ENCODE results near the gene NAV2.
"Not testable (repeated sequence)": the region's sequence is repeated elsewhere in the genome, so short reads cannot be mapped to it uniquely, and the experiment has no call there.

NAV2 gene

DNA sequence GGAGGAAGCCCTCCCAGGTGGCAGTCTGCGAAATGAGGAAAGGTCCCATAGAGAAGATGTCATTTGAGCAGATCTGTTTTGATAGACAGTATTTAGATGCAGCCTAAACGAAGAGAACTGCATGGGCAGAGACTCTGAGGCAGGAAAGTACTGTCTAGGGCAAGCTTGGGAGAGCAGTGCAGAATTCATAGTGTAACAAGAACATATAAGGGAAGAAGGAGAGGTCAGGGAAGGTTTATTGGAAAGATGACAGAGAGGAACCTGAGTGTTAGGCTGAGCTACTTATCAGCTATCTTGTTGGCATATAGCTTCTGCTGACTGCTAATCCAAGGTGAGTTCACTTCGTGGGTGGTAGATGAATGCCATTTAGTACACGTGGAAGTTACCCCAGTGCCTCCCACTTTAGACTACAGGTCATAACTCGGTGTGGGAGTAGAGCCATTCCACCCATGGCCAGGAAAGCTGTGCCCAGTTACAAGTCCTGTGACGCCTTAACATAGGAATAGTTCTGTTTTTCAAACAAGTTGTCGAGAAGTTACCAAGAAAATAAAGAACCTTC, 348.1 kb downstream of the NAV2 start:
- H3K4me3 Mint-ChIP-seq = no peak overlapping the region
- no peak overlapping the region for H3K27ac Mint-ChIP-seq
- no peaks in the 10 kb centered on the region for H3K9me3 Mint-ChIP-seq
- no peaks in the 10 kb centered on the region for H3K36me3 Mint-ChIP-seq (ENCODE audit: low read depth)
- H3K4me1 Mint-ChIP-seq (ENCODE audit: low read depth) = no peaks in the 10 kb centered on the region
- H3K27me3 Mint-ChIP-seq = no peaks in the 10 kb centered on the region

DNA sequence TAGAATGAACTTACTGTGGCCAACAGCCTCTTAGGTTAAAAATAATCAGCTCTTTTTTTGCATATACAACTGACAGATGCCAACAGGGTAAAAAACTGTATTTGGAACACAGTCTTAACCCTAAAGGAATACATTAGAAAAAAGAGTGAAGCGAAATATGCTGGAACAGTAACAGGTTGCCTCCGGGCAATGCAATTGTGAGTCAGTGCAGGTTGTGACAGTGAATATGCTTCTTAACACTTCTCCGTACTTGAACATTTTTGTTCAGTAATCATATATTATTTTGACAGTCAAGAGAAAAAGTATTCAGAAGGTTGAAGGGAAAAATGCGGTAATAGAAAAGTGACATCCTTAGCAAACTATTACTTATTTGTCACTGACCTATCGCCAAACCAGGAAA, 349.1 kb downstream of the NAV2 start:
- Mint-ChIP-seq H3K36me3 (ENCODE audit: low read depth) (no peaks in the 10 kb centered on the region), H3K4me3 (no peak overlapping the region), H3K27me3 (no peaks in the 10 kb centered on the region), H3K9me3 (no peaks in the 10 kb centered on the region), H3K27ac (no peak overlapping the region), H3K4me1 (ENCODE audit: low read depth) (no peaks in the 10 kb centered on the region)

DNA sequence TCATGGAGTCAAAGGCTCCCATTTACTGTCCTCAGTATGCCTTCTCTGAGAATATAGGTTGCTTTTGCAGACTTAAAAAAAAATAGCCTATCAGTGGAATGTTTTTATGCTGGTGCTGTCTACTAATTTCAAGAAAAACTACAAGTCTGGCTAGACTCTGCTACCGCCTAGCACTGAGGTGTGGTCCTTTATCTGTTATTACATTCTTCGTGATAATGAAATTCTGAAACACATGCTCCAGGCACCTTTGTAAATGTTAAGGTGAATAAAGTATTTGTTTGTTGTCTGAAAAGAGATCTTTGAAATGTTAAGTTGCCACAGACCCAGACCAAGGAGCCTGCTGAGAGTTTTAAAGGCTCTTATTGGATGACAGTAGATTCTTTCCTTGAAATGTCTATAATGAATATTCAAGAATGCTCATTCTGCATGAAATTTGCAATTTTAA, 352.3 kb downstream of the NAV2 start:
- no peak overlapping the region for H3K27ac Mint-ChIP-seq
- H3K27me3 Mint-ChIP-seq = no peaks in the 10 kb centered on the region
- H3K4me3 Mint-ChIP-seq = no peak overlapping the region
- H3K4me1 Mint-ChIP-seq (ENCODE audit: low read depth) = no peaks in the 10 kb centered on the region
- no peaks in the 10 kb centered on the region for H3K9me3 Mint-ChIP-seq
- H3K36me3 Mint-ChIP-seq (ENCODE audit: low read depth) = no peaks in the 10 kb centered on the region

DNA sequence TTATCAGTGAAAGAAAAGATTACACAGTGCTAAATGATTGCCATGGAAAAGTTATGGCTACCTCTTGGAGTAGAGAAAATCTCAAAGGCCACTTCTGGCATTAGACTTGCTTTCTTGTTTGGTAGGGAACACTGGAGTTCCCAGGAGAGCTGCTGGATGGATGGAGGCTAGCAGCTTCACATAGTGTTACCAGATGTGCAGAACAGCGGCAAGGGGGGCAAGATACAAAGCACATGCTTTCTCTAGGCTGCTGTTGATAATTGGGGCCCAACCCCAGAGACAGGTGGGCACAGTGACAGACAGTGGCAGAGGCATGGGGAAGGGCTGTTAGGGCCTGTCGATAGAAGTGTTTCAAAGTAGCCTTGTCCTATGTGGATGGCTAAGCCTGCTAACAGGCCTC, 352.8 kb downstream of the NAV2 start:
- no peaks in the 10 kb centered on the region for H3K27me3 Mint-ChIP-seq
- no peaks in the 10 kb centered on the region for H3K36me3 Mint-ChIP-seq (ENCODE audit: low read depth)
- no peak overlapping the region for H3K4me3 Mint-ChIP-seq
- no peaks in the 10 kb centered on the region for H3K4me1 Mint-ChIP-seq (ENCODE audit: low read depth)
- H3K27ac Mint-ChIP-seq = no peak overlapping the region
- H3K9me3 Mint-ChIP-seq = no peaks in the 10 kb centered on the region

DNA sequence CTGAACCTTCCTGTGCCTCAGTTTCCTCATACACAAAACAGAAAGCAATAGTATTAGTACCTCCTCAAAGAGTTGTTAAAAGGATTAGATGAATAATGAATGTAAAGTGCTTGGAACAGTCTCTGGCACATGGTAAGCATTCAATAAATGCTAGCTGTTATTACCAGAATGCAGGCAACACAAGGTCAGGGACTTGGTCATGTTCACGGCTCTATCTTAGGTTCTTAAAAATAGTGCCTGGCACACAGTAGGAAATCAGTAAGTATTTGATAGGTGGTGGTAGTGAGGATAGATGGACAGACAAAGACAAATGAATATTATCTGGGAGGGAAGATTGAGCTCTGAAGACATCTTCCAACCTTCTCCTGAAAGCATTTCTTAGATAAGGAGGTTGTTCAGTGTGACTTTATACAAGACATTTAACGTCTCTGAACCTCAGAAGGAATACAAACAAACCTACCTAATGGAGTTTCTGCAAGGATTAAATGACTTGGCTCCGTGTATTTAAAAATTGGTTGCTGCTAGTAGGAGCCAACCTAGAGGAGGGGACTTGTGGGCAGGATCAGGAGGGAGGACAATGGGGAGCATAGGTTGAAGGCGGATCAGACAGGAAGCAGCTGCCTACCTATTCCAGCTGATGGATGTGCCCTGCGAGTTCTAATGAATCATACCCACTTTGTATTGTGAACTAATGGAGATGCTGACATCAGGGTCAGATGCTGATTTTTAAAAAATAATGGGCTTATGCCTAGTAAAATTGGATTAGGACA, 353.6 kb downstream of the NAV2 start:
- H3K4me1 Mint-ChIP-seq (ENCODE audit: low read depth) = no peaks in the 10 kb centered on the region
- H3K9me3 Mint-ChIP-seq = no peaks in the 10 kb centered on the region
- H3K27ac Mint-ChIP-seq = no peak overlapping the region
- no peaks in the 10 kb centered on the region for H3K27me3 Mint-ChIP-seq
- no peaks in the 10 kb centered on the region for H3K36me3 Mint-ChIP-seq (ENCODE audit: low read depth)
- no peak overlapping the region for H3K4me3 Mint-ChIP-seq

DNA sequence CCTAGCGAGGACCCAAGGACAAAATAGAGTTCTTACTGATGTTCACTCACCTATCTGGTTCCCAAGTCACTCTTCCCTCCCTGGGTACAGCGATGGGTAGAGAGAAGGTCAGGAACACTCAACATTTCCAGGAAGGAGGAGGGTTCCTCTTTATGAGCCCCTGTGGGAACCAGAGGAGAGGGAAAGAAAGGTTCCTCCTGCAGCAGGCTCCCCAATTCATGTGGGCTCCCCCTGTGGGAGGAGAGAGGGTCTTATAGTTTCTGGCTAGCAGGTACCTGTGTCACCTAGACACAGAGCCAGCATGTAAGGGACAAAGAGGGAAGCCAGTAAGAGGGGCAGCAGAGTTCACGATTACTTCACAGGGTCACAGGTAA, 354.1 kb downstream of the NAV2 start:
- no peak overlapping the region for H3K27ac Mint-ChIP-seq
- H3K36me3 Mint-ChIP-seq (ENCODE audit: low read depth) = no peaks in the 10 kb centered on the region
- no peaks in the 10 kb centered on the region for H3K27me3 Mint-ChIP-seq
- H3K9me3 Mint-ChIP-seq = no peaks in the 10 kb centered on the region
- H3K4me1 Mint-ChIP-seq (ENCODE audit: low read depth) = no peaks in the 10 kb centered on the region
- H3K4me3 Mint-ChIP-seq = no peak overlapping the region

DNA sequence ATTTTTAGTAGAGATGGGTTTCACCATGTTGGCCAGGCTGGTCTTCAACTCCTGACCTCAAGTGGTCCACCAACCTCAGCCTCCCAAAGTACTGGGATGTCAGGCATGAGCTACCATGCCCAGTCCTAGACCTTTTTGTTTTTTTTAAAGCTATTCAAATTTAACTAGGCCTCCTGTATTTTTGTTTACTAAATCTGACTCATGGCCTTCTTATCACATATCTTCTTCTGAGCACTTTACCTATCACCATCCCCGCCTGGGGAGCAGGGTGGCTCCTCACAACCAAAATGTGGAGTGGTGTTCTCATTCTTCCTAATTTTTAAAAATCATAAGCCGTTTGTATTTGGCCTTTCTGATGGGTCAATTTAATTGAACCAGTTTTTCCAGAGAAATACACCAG, 355.0 kb downstream of the NAV2 start:
- Mint-ChIP-seq H3K9me3 (no peaks in the 10 kb centered on the region), H3K4me3 (no peak overlapping the region), H3K27me3 (no peaks in the 10 kb centered on the region), H3K27ac (no peak overlapping the region), H3K4me1 (ENCODE audit: low read depth) (no peaks in the 10 kb centered on the region), H3K36me3 (ENCODE audit: low read depth) (no peaks in the 10 kb centered on the region)

DNA sequence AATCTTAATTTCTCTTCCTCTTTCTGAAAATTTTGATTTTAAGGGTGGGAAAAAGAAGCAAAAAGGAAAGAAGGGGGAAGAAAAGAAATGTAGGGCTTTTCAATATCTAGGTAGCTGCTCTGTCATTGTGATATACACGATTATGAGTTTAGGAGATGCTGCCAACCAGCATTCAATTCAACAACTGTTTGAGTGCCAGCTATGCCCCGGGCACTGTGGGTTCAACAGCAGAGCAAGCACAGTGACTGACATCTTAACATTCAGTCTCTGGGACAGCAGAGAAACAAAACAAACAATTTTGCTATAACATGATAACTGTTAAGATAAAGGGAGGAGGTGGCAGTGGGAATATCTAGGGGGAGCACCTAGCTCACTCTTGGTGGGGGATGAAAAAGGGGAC, 356.1 kb downstream of the NAV2 start:
- Mint-ChIP-seq H3K9me3 (no peaks in the 10 kb centered on the region), H3K27ac (no peak overlapping the region), H3K4me3 (no peak overlapping the region), H3K36me3 (ENCODE audit: low read depth) (no peaks in the 10 kb centered on the region), H3K27me3 (no peaks in the 10 kb centered on the region), H3K4me1 (ENCODE audit: low read depth) (no peaks in the 10 kb centered on the region)

DNA sequence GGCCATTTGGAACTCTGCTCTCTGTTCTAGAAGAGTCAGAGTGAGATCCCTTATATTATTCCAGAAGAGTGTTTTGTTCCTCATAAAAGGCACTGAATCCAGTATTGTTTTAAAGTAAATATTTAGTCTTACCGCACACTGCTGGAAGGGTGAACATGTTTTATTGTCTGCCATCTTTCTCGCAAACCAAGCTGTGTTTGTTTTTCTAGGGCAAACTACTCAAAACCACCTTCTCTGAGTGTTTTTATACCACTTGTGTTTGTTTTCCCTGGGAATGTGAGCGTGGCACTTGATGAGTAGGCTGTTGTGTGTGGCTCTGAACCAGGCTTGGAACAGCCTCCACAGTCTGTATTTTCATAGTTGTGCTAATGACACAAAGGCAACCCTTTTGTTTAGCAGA, 357.8 kb downstream of the NAV2 start:
- peaks cover 8% of the 10 kb centered on the region for H3K27me3 Mint-ChIP-seq
- H3K4me3 Mint-ChIP-seq = no peak overlapping the region
- H3K9me3 Mint-ChIP-seq = no peaks in the 10 kb centered on the region
- no peaks in the 10 kb centered on the region for H3K4me1 Mint-ChIP-seq (ENCODE audit: low read depth)
- no peaks in the 10 kb centered on the region for H3K36me3 Mint-ChIP-seq (ENCODE audit: low read depth)
- no peak overlapping the region for H3K27ac Mint-ChIP-seq

DNA sequence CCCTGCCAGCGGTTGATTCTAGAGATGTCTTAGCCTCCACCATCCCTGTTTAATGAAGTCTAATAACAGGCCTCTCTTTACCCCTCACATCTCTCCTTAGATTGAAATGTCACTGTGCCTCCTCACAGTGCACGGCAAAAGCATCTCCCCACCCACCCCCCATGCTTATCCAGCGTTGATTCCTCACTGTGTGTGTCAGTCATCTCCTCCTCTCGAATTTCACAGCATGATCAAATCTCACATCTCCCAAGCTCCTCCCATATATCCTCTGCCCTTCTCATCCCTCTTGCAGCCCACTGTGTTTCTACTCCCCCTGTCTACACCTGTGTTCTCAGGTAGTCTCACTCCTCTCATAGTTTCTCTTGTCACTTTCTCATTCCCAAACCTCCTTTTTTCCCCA, 363.0 kb downstream of the NAV2 start:
- H3K27me3 Mint-ChIP-seq = peaks cover 12% of the 10 kb centered on the region
- no peak overlapping the region for H3K27ac Mint-ChIP-seq
- no peaks in the 10 kb centered on the region for H3K36me3 Mint-ChIP-seq (ENCODE audit: low read depth)
- H3K9me3 Mint-ChIP-seq = no peaks in the 10 kb centered on the region
- no peaks in the 10 kb centered on the region for H3K4me1 Mint-ChIP-seq (ENCODE audit: low read depth)
- no peak overlapping the region for H3K4me3 Mint-ChIP-seq

DNA sequence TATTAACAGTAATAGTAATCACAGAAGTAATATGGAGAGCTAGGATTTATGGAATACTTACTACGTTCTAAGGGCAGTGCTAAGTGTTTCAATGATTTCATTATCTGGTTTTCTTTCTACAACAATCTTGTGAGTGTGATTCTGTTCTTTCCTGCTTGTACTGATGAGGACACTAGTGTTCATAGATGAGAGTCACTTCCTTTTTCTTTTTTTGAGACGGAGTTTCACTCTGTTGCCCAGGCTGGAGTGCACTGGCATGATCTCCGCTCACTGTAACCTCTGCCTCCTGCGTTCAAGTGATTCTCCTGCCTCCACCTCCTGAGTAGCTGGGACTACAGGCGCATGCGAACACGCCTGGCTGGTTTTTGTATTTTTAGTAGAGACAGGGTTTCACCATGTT, 366.2 kb downstream of the NAV2 start:
- H3K27me3 Mint-ChIP-seq = peaks cover 12% of the 10 kb centered on the region
- H3K9me3 Mint-ChIP-seq = no peaks in the 10 kb centered on the region
- no peak overlapping the region for H3K27ac Mint-ChIP-seq
- no peaks in the 10 kb centered on the region for H3K4me1 Mint-ChIP-seq (ENCODE audit: low read depth)
- H3K4me3 Mint-ChIP-seq = no peak overlapping the region
- no peaks in the 10 kb centered on the region for H3K36me3 Mint-ChIP-seq (ENCODE audit: low read depth)

DNA sequence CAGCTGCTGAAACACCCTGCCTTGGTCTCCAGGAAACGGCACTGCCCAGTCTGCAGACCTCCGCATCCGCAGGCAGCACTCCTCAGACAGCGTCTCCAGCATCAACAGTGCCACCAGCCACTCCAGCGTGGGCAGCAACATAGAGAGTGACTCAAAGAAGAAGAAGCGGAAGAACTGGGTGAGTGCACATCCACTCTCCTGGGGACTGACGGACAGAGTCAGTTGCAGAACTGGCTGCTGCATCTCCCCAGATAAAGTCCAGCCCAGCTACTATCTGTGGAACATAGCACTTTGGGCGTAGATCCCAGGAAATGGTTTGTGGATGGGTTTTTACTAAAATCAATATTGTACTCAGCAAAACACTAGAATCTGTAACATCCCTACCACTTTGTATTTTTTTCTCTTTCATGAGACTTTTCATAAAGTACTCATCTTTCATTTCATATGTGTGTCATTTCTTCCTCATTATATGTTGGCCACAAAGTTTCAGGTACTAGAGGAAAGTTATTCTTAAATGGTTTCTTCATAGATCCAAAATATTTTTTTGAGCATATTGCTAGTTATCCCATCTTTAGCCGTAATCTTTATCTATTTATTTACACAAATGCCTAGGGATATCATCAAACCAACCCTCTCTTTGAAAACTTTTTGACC, 367.5 kb downstream of the NAV2 start:
- no peaks in the 10 kb centered on the region for H3K9me3 Mint-ChIP-seq
- H3K27me3 Mint-ChIP-seq = peaks cover 4% of the 10 kb centered on the region
- no peak overlapping the region for H3K27ac Mint-ChIP-seq
- H3K4me1 Mint-ChIP-seq (ENCODE audit: low read depth) = no peaks in the 10 kb centered on the region
- no peaks in the 10 kb centered on the region for H3K36me3 Mint-ChIP-seq (ENCODE audit: low read depth)
- H3K4me3 Mint-ChIP-seq = no peak overlapping the region

DNA sequence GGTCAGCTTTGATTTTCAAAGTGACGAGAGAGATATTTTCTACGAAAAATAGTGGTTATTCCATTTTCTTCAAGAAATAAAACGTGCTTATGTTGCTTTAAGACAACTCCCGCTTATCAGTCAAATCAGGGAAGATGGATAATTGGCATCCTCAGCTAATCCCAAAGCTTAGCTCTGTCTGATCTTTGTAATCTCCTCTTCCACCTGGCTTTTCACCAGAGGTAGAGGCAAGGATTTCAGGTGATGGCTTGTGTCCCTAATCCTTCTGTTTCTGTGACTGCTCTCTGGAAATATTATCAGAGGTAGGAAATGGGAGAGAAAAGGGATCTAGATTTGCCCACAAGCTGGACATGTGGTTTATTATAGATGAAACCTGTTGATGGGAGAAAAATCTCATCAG, 368.7 kb downstream of the NAV2 start:
- Mint-ChIP-seq H3K27ac (no peak overlapping the region), H3K4me1 (ENCODE audit: low read depth) (no peaks in the 10 kb centered on the region), H3K9me3 (no peaks in the 10 kb centered on the region), H3K36me3 (ENCODE audit: low read depth) (no peaks in the 10 kb centered on the region), H3K4me3 (no peak overlapping the region), H3K27me3 (peaks cover 4% of the 10 kb centered on the region)

DNA sequence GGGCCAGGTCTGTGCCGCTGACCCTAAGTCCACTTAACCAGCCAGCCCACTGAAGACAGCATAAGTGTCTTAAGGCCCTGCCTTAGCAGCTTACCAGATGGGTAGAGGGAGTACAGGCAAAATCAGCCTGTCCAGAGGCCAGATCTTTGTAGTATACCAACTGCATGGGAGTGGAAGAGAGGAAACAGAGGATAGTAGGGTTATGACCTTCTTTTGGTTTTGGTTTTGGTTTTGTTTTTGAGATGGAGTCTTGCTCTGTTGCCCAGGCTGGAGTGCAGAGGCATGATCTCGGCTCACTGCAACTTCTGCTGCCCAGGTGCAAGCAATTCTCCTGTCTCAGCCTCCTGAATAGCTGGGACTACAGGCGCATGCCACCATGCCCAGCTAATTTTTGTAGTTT, 371.2 kb downstream of the NAV2 start:
- H3K4me3 Mint-ChIP-seq; H3K36me3 Mint-ChIP-seq (ENCODE audit: low read depth); H3K27me3 Mint-ChIP-seq; H3K9me3 Mint-ChIP-seq; H3K4me1 Mint-ChIP-seq (ENCODE audit: low read depth); H3K27ac Mint-ChIP-seq: not testable (repeated sequence)

DNA sequence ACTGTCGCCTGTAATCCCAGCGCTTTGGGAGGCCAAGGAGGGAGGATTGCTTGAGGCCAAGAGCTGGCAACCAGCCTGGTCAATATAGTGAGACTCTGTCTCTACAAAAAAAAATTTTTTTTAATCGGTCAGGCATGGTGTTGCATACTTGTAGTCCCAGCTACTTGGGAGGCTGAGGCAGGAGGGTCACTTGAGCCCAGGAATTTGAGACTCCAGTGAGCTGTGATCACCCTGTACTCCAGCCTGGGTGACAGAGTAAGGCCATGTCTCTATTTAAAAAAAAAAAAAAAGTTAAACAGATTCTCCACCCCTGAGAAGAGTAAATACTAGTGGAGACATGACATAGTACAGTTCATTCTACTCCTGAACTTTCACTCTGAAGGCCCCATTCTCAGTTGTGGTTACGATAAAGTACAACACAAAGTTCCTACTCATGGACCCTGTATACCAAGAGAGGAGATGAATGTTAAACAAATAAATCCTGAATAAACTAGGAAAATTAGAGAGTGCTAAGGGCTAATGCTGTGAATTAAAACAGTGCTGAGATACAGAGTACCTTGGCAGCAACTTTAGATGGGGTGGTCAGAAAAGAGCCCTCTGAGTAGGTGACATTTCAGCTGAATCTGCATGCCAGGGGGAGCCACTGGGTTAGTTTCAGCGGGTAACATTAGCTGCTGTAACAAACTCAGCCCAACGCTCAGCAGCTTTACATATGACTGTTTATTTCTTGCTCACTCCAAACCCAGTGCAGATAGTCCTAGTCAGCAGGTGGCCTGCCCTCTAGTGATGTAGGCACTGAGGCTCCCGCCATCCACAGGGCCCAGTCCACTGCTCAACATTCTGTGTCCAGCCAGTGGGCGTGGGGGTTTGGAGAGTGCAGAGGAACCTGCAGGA, 372.5 kb downstream of the NAV2 start:
- Mint-ChIP-seq H3K9me3 (no peaks in the 10 kb centered on the region), H3K27ac (no peak overlapping the region)

More for the DNA sequence above, 372.5 kb downstream of the NAV2 start:
- H3K27me3 Mint-ChIP-seq = peaks cover 14% of the 10 kb centered on the region
- H3K36me3 Mint-ChIP-seq (ENCODE audit: low read depth) = no peaks in the 10 kb centered on the region
- peaks cover 17% of the 10 kb centered on the region for H3K4me1 Mint-ChIP-seq (ENCODE audit: low read depth)
- no peak overlapping the region for H3K4me3 Mint-ChIP-seq

All from stimulated activated naive CD8-positive, alpha-beta T cell treated with anti-CD3 and anti-CD28 coated beads, Interleukin-15, Interleukin-2, amounts not matched to agents 100 ng/mL and 50 ng/mL, for 24 hours (primary cell).